Vagina (tissue), 2 donors: Measurements from ENCODE around the gene HECW1. TPM values are rescaled to one million over a fixed set of nuclear protein-coding genes. Genes with fewer than 3 reads are reported as not detected.

Experiments used
- DNase-seq, 2 donors: peaks; one replicate each; pipeline ENCODE4 v3.0.0-alpha.2; 2017; ENCODE audit errors: extremely low spot score in 2 of 2
- H3K27ac ChIP-seq: fragments of 200-600 bp; sonication (generic); one replicate; pipeline ENCODE4 v1.5.1; 2019
- H3K27me3 ChIP-seq: fragments of 200-600 bp; sonication (generic); one replicate; pipeline ENCODE4 v1.5.1; 2019
- H3K36me3 ChIP-seq, 2 donors: fragments of 200-600 bp; sonication (generic); one replicate each; pipeline ENCODE4 v1.5.1; 2017 to 2019
- H3K4me1 ChIP-seq: fragments of 200-600 bp; sonication (generic); one replicate; pipeline ENCODE4 v1.5.1; 2019
- H3K4me3 ChIP-seq, 2 donors: fragments of 200-600 bp; sonication (generic); 1 replicate in 1 of 2; 2 replicates in 1 of 2; pipeline ENCODE4 v1.5.1; 2016 to 2019
- H3K9me3 ChIP-seq: fragments of 200-600 bp; sonication (generic); one replicate; pipeline ENCODE4 v1.5.1; 2019
- POLR2A ChIP-seq, 2 donors: fragments of 450-650 bp; IDR thresholded peaks; one replicate each; pipeline ENCODE4 v1.6.1; 2017; ENCODE audit warnings: antibody characterized with exemption in 2 of 2, mild to moderate bottlenecking in 2 of 2, moderate library complexity in 2 of 2
- POLR2AphosphoS5 ChIP-seq, 2 donors: sonication (generic); formaldehyde crosslinking; IDR thresholded peaks; one replicate each; pipeline ENCODE4 v1.9.0; 2017; ENCODE audit warnings: antibody characterized with exemption in 2 of 2, mild to moderate bottlenecking in 2 of 2, low read depth in 1 of 2; ENCODE audit not compliant: insufficient read depth in 1 of 2
- intact Hi-C: fragments of 100-400 bp; cut with DNase I; formaldehyde crosslinking; loops from one replicate; pipeline ENCODE4 v1.15.1; 2023
- total RNA-seq: library from RNA; depleted of rRNA; stranded (reverse); fragments of >200 nt; gene quantifications from one replicate; pipeline ENCODE4 v1.2.3, GENCODE V29; 2016
- TF ChIP-seq, protein P1 (sequence below), 3 experiments: fragments of 450-650 bp in 2 of 3; fragments of 200-600 bp in 1 of 3; sonication (generic) in 1 of 3; IDR thresholded peaks; one replicate each; pipeline ENCODE4 v1.5.1; 2017 to 2019; ENCODE audit warnings: antibody characterized with exemption in 3 of 3, mild to moderate bottlenecking in 2 of 3, moderate library complexity in 2 of 3

Gene HECW1
- total RNA-seq, 1 donor from 2014 or later, result 2.5 TPM

DNA sequence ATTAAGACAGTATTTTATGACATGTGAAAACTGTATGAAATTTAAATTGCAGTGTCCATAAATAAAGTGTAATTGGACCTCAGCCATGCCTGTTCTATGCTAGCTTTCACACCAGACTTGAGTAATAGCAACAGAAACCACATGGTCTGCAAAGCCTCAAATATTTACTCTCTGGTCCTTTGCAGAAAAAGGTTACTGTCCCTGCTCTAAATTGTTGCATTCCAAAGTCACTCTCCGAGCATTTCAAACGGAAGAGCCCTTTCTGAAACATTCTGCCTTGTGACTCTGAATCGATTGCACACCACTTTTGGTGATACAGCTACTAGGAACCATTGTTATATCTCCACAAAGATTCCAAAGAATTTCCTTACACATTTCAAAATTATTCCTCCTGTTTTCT is 389.4 kb downstream of the HECW1 start:
- TF ChIP-seq POLR2A (IDR thresholded peaks at IDR 0.05), result no peak
- TF ChIP-seq POLR2AphosphoS5 (IDR thresholded peaks at IDR 0.05; ENCODE audit: insufficient read depth in 1 of 2, low read depth in 1 of 2), result no peak
- TF ChIP-seq, protein P1, sequence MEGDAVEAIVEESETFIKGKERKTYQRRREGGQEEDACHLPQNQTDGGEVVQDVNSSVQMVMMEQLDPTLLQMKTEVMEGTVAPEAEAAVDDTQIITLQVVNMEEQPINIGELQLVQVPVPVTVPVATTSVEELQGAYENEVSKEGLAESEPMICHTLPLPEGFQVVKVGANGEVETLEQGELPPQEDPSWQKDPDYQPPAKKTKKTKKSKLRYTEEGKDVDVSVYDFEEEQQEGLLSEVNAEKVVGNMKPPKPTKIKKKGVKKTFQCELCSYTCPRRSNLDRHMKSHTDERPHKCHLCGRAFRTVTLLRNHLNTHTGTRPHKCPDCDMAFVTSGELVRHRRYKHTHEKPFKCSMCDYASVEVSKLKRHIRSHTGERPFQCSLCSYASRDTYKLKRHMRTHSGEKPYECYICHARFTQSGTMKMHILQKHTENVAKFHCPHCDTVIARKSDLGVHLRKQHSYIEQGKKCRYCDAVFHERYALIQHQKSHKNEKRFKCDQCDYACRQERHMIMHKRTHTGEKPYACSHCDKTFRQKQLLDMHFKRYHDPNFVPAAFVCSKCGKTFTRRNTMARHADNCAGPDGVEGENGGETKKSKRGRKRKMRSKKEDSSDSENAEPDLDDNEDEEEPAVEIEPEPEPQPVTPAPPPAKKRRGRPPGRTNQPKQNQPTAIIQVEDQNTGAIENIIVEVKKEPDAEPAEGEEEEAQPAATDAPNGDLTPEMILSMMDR (IDR thresholded peaks at IDR 0.05), result no peak
- H3K27me3 ChIP-seq, result no peaks in the 10 kb centered on the region
- no peaks in the 10 kb centered on the region for H3K36me3 ChIP-seq
- intact Hi-C loops, result no loop called here
- no peak overlapping the region for H3K4me3 ChIP-seq
- H3K9me3 ChIP-seq, result no peaks in the 10 kb centered on the region
- no peak overlapping the region for H3K27ac ChIP-seq
- no peak for DNase-seq
- H3K4me1 ChIP-seq, result no peaks in the 10 kb centered on the region

DNA sequence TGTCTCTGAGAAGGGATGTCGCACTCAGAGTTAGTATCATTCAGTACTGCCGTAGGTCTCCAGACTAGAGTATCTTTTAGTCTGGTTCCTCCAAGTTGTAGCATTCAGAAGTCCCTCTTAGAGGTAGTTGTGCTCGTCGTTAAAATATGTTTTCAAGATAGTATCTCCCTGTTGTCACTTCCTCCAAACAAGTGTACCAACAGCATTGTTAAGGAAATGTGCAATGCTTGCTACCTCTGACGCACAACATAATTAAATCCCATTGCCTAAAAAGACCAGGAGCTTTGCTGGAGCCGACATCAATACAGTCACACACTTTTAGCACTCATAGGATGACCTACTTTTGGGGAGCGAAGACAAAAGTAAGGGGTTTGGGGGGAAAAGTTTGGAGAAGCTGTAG is 390.5 kb downstream of the HECW1 start:
- intact Hi-C loops, result no loop called here
- TF ChIP-seq POLR2AphosphoS5 (IDR thresholded peaks at IDR 0.05; ENCODE audit: insufficient read depth in 1 of 2, low read depth in 1 of 2) (no peak), POLR2A (IDR thresholded peaks at IDR 0.05) (no peak)
- TF ChIP-seq, protein P1 (IDR thresholded peaks at IDR 0.05), result no peak

GRCh38 chr7:43505412-43505811 is 393.0 kb downstream of the HECW1 start:
- no peaks in the 10 kb centered on the region for H3K4me1 ChIP-seq
- intact Hi-C loops, result no loop called here
- H3K36me3 ChIP-seq, result no peaks in the 10 kb centered on the region
- no peak overlapping the region for H3K4me3 ChIP-seq
- H3K27ac ChIP-seq, result no peak overlapping the region
- no peak for TF ChIP-seq POLR2AphosphoS5 (IDR thresholded peaks at IDR 0.05; ENCODE audit: insufficient read depth in 1 of 2, low read depth in 1 of 2)
- TF ChIP-seq, protein P1 (IDR thresholded peaks at IDR 0.05), result no peak
- TF ChIP-seq POLR2A (IDR thresholded peaks at IDR 0.05), result no peak
- H3K9me3 ChIP-seq, result no peaks in the 10 kb centered on the region
- no peaks in the 10 kb centered on the region for H3K27me3 ChIP-seq
- no peak for DNase-seq

More for the DNA sequence above, 390.5 kb downstream of the HECW1 start:
- H3K36me3 ChIP-seq, result no peaks in the 10 kb centered on the region
- no peaks in the 10 kb centered on the region for H3K4me1 ChIP-seq
- no peak overlapping the region for H3K4me3 ChIP-seq
- no peak overlapping the region for H3K27ac ChIP-seq
- no peaks in the 10 kb centered on the region for H3K9me3 ChIP-seq
- no peaks in the 10 kb centered on the region for H3K27me3 ChIP-seq
- no peak for DNase-seq

- no peaks in the 10 kb centered on the region for H3K4me1 ChIP-seq
- H3K27me3 ChIP-seq, result no peaks in the 10 kb centered on the region
- H3K36me3 ChIP-seq, result no peaks in the 10 kb centered on the region
- no peak overlapping the region for H3K27ac ChIP-seq
- DNase-seq, result no peak
- H3K9me3 ChIP-seq, result no peaks in the 10 kb centered on the region
- TF ChIP-seq POLR2A (IDR thresholded peaks at IDR 0.05) (no peak), POLR2AphosphoS5 (IDR thresholded peaks at IDR 0.05; ENCODE audit: insufficient read depth in 1 of 2, low read depth in 1 of 2) (no peak)
- TF ChIP-seq, protein P1 (IDR thresholded peaks at IDR 0.05), result no peak
- intact Hi-C loops, result no loop called here
- no peak overlapping the region for H3K4me3 ChIP-seq
Observed at GRCh38 chr7:43506460-43506859, 394.0 kb downstream of the HECW1 start.

DNA sequence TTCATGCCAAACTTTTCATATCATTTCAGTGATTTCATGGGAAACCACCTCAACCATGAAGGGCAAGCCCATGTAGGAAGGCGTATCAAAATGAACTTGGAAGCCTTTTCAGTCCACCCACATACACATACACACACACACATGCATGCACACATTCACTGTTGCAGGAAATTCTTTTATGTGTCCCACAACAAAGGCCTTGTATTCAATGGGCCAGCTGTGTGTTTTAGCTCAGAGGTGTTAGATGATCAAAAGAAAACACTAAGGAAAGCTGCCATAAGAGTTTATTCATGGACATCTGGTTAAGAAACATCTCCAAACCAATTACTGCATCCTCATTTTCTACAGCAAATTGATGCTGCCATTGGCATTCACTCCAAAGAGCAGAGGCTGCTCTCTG is 396.0 kb downstream of the HECW1 start:
- Histone ChIP-seq H3K4me1 (no peaks in the 10 kb centered on the region), H3K9me3 (no peaks in the 10 kb centered on the region), H3K27ac (no peak overlapping the region), H3K36me3 (no peaks in the 10 kb centered on the region), H3K27me3 (no peaks in the 10 kb centered on the region), H3K4me3 (no peak overlapping the region)
- TF ChIP-seq POLR2A (IDR thresholded peaks at IDR 0.05), result no peak
- intact Hi-C loops, result no loop called here
- no peak for DNase-seq

- no peak for TF ChIP-seq POLR2A (IDR thresholded peaks at IDR 0.05)
- H3K36me3 ChIP-seq, result no peaks in the 10 kb centered on the region
- no peaks in the 10 kb centered on the region for H3K27me3 ChIP-seq
- H3K4me1 ChIP-seq, result no peaks in the 10 kb centered on the region
- intact Hi-C loops, result no loop called here
- no peaks in the 10 kb centered on the region for H3K9me3 ChIP-seq
- no peak for DNase-seq
- no peak overlapping the region for H3K27ac ChIP-seq
- no peak overlapping the region for H3K4me3 ChIP-seq
Observed at GRCh38 chr7:43509906-43510305, 397.5 kb downstream of the HECW1 start.
